Suppressor macrophage (primary cell): ENCODE measurements around the gene EBF3.
A peak's percentile ranks its signal among the peaks of the same experiment; 100 is the strongest.

ENCODE experiments used
- DNase-seq, 4 experiments: peaks; one replicate each; pipeline ENCODE4 v3.0.0-alpha.2; 2020 to 2022

The EBF3 gene

GRCh38 chr10:129970465-129971364 lies 6.6 kb upstream of the EBF3 start:
- peak in 1 of 4 experiments; percentile 10 for DNase-seq

GRCh38 chr10:129969911-129970464 lies 5.9 kb upstream of the EBF3 start:
- DNase-seq, result no peak

GRCh38 chr10:129969184-129969910 lies 5.3 kb upstream of the EBF3 start:
- DNase-seq, result no peak

GRCh38 chr10:129968853-129969183 lies 4.7 kb upstream of the EBF3 start:
- DNase-seq, result peak in 3 of 4 experiments; percentile 36 to 67 (median 40)

- DNase-seq, result peak in 2 of 4 experiments; percentile 27 to 28
Observed at GRCh38 chr10:129968020-129968852, 4.2 kb upstream of the EBF3 start.

GRCh38 chr10:129967579-129968019 lies 3.5 kb upstream of the EBF3 start:
- DNase-seq, result no peak

- no peak for DNase-seq
Observed at GRCh38 chr10:129966889-129967578, 3.0 kb upstream of the EBF3 start.

GRCh38 chr10:129966370-129966888 lies 2.4 kb upstream of the EBF3 start:
- DNase-seq, result no peak

GRCh38 chr10:129965959-129966358 lies 1.9 kb upstream of the EBF3 start:
- DNase-seq, result no peak

- DNase-seq, result no peak
Observed at GRCh38 chr10:129965425-129965808, 1.3 kb upstream of the EBF3 start.

GRCh38 chr10:129964611-129965424 lies 744 bp upstream of the EBF3 start:
- DNase-seq, result peak in 1 of 4 experiments; percentile 22

GRCh38 chr10:129962872-129963640 lies 1.0 kb downstream of the EBF3 start:
- DNase-seq, result peak in 3 of 4 experiments; percentile 22 to 36 (median 30)

GRCh38 chr10:129962031-129962871 lies 1.8 kb downstream of the EBF3 start:
- no peak for DNase-seq

- DNase-seq, result no peak
Observed at GRCh38 chr10:129961157-129961701, 2.8 kb downstream of the EBF3 start.

- no peak for DNase-seq
Observed at GRCh38 chr10:129960481-129961156, 3.5 kb downstream of the EBF3 start.

GRCh38 chr10:129959544-129960480 lies 4.3 kb downstream of the EBF3 start:
- DNase-seq, result no peak
